C4-2B (cell line): ENCODE measurements around the gene FAM89B.

ENCODE experiments used
- ZFX ChIP-seq: fragments of 450-650 bp; IDR thresholded peaks from 2 replicates; pipeline ENCODE4 v1.6.1; 2017
- TF ChIP-seq, protein P1 (sequence below): fragments of 450-650 bp; conservative IDR thresholded peaks from 2 replicates; pipeline ENCODE4 v1.5.1; 2017; ENCODE audit warnings: mild to moderate bottlenecking

- TF ChIP-seq, protein P1, sequence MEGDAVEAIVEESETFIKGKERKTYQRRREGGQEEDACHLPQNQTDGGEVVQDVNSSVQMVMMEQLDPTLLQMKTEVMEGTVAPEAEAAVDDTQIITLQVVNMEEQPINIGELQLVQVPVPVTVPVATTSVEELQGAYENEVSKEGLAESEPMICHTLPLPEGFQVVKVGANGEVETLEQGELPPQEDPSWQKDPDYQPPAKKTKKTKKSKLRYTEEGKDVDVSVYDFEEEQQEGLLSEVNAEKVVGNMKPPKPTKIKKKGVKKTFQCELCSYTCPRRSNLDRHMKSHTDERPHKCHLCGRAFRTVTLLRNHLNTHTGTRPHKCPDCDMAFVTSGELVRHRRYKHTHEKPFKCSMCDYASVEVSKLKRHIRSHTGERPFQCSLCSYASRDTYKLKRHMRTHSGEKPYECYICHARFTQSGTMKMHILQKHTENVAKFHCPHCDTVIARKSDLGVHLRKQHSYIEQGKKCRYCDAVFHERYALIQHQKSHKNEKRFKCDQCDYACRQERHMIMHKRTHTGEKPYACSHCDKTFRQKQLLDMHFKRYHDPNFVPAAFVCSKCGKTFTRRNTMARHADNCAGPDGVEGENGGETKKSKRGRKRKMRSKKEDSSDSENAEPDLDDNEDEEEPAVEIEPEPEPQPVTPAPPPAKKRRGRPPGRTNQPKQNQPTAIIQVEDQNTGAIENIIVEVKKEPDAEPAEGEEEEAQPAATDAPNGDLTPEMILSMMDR = no peak
- no peak for TF ChIP-seq ZFX
Observed at GRCh38 chr11:65583589-65583988, 11.3 kb downstream of the FAM89B start.
